IMR-90 (cell line): Measurements from ENCODE around the gene DDX6. TPM values are rescaled to one million over a fixed set of nuclear protein-coding genes. Genes with fewer than 3 reads are reported as not detected.

Experiments
- ATAC-seq: fragments of 200-7000 bp; cut with Tn5 transposase; 2 replicates; pipeline ENCODE4 v1.9.1; 2020; ENCODE audit warnings: low read depth, mild to moderate bottlenecking, moderate library complexity
- BruUV-seq: library from RNA; stranded (reverse); fragments of 400-500 nt; replicated peaks from 2 replicates; lab custom pipeline; 2021; lab: Mats Ljungman, UMichigan
- CTCF ChIA-PET: fragments of 300-600 bp; formaldehyde crosslinking; extraction: SDS; loops from one replicate; lab custom pipeline; 2021; ENCODE audit warnings: antibody characterized with exemption; lab: Yijun Ruan, JAX
- POLR2A ChIA-PET: fragments of 300-600 bp; sonication (Branson Sonifier 250); formaldehyde crosslinking; loops from one replicate; lab custom pipeline; 2022; ENCODE audit warnings: antibody characterized with exemption; ENCODE audit not compliant: unreplicated experiment; lab: Charles Lee
- DNase-seq: peaks from one replicate; pipeline ENCODE4 v3.0.0; 2013
- H2AFZ ChIP-seq: replicated peaks from 2 replicates; pipeline ENCODE3; 2013; ENCODE audit warnings: low read length, mild to moderate bottlenecking; ENCODE audit not compliant: poor library complexity
- H2AK5ac ChIP-seq: 2 replicates; pipeline ENCODE4 v1.6.1; 2013; ENCODE audit warnings: low read depth, low read length, inconsistent platforms
- H2AK9ac ChIP-seq: replicated peaks from 2 replicates; pipeline ENCODE3; 2013; ENCODE audit warnings: mild to moderate bottlenecking, low read depth, low read length, moderate library complexity; ENCODE audit not compliant: poor library complexity
- H2BK120ac ChIP-seq: 2 replicates; pipeline ENCODE4 v1.6.1; 2013; ENCODE audit warnings: low read depth, low read length, inconsistent platforms
- H2BK15ac ChIP-seq: 3 replicates; pipeline ENCODE4 v1.6.1; 2013; ENCODE audit warnings: low read depth, low read length, inconsistent platforms
- H2BK20ac ChIP-seq: 2 replicates; pipeline ENCODE4 v1.6.1; 2013; ENCODE audit warnings: low read depth, mild to moderate bottlenecking, inconsistent platforms, low read length, moderate library complexity
- H2BK5ac ChIP-seq: 2 replicates; pipeline ENCODE4 v1.6.1; 2013; ENCODE audit warnings: mild to moderate bottlenecking, low read depth, low read length, inconsistent platforms; ENCODE audit not compliant: poor library complexity, severe bottlenecking
- H3K14ac ChIP-seq: replicated peaks from 2 replicates; pipeline ENCODE4 v1.6.1; 2013; ENCODE audit warnings: low read depth, low read length, inconsistent platforms
- H3K18ac ChIP-seq: 2 replicates; pipeline ENCODE4 v1.6.1; 2013; ENCODE audit warnings: low read depth, low read length, control low read depth
- H3K23ac ChIP-seq: 2 replicates; pipeline ENCODE4 v1.6.1; 2013; ENCODE audit warnings: low read depth, low read length, inconsistent platforms
- H3K27ac ChIP-seq: 2 replicates; pipeline ENCODE4 v1.5.1; 2013; ENCODE audit warnings: mild to moderate bottlenecking, control low read depth, low read length; ENCODE audit not compliant: insufficient read depth
- H3K27me3 ChIP-seq: 2 replicates; pipeline ENCODE4 v1.6.1; 2013; ENCODE audit warnings: low read length; ENCODE audit not compliant: control insufficient read depth, insufficient read depth
- H3K36me3 ChIP-seq: 2 replicates; pipeline ENCODE4 v1.6.1; 2013; ENCODE audit warnings: low read length, mixed read lengths; ENCODE audit not compliant: control insufficient read depth, insufficient read depth
- H3K4ac ChIP-seq: 2 replicates; pipeline ENCODE4 v1.6.1; 2013; ENCODE audit warnings: low read depth, low read length, inconsistent platforms
- H3K4me1 ChIP-seq: 2 replicates; pipeline ENCODE4 v1.6.1; 2013; ENCODE audit warnings: low read length, mixed read lengths; ENCODE audit not compliant: control insufficient read depth, insufficient read depth
- H3K4me2 ChIP-seq: 2 replicates; pipeline ENCODE4 v1.6.1; 2013; ENCODE audit warnings: low read depth, mild to moderate bottlenecking, control low read depth, low read length, moderate library complexity
- H3K4me3 ChIP-seq: 2 replicates; pipeline ENCODE4 v1.5.1; 2013; ENCODE audit warnings: low read depth, mild to moderate bottlenecking, control low read depth, low read length, moderate library complexity; ENCODE audit not compliant: insufficient read depth
- H3K56ac ChIP-seq: 2 replicates; pipeline ENCODE4 v1.6.1; 2013; ENCODE audit warnings: low read length, inconsistent platforms; ENCODE audit not compliant: insufficient read depth; ENCODE audit errors: extremely low read depth
- H3K79me1 ChIP-seq, 2 experiments: 2 replicates each; pipeline ENCODE4 v1.6.1; 2013; ENCODE audit warnings: low read length in 2 of 2, inconsistent platforms in 1 of 2, low read depth in 1 of 2
- H3K9ac ChIP-seq: 2 replicates; pipeline ENCODE4 v1.6.1; 2013; ENCODE audit warnings: low read depth, low read length, control low read depth
- H3K9me1 ChIP-seq: 2 replicates; pipeline ENCODE4 v1.6.1; 2013; ENCODE audit warnings: low read length, inconsistent platforms; ENCODE audit not compliant: insufficient read depth
- H3K9me3 ChIP-seq: 2 replicates; pipeline ENCODE4 v1.6.1; 2013; ENCODE audit warnings: low read length; ENCODE audit not compliant: control insufficient read depth, insufficient read depth
- H4K20me1 ChIP-seq: 2 replicates; pipeline ENCODE4 v1.6.1; 2013; ENCODE audit warnings: low read length, inconsistent platforms; ENCODE audit not compliant: insufficient read depth
- H4K5ac ChIP-seq: 2 replicates; pipeline ENCODE4 v1.6.1; 2013; ENCODE audit warnings: mild to moderate bottlenecking, low read depth, low read length, control low read depth
- H4K8ac ChIP-seq, 2 experiments: 2 replicates each; pipeline ENCODE4 v1.6.1; 2013; ENCODE audit warnings: low read depth in 2 of 2, low read length in 2 of 2, control low read depth in 1 of 2, inconsistent platforms in 1 of 2
- H4K91ac ChIP-seq: 2 replicates; pipeline ENCODE4 v1.6.1; 2013; ENCODE audit warnings: low read depth, low read length, inconsistent platforms; ENCODE audit not compliant: insufficient read depth
- CTCF ChIP-seq: conservative IDR thresholded peaks from 2 replicates; pipeline ENCODE4 v1.5.1; 2012; ENCODE audit warnings: mild to moderate bottlenecking, low read depth, low read length, improper control_type of control experiment
- MAFK ChIP-seq: IDR thresholded peaks from 2 replicates; pipeline ENCODE4 v1.6.1; 2012; ENCODE audit warnings: low read depth, low read length, improper control_type of control experiment
- MAZ ChIP-seq: IDR thresholded peaks from 2 replicates; pipeline ENCODE4 v1.6.1; 2012; ENCODE audit warnings: low read depth, mild to moderate bottlenecking, low read length, improper control_type of control experiment, moderate library complexity, borderline replicate concordance
- MXI1 ChIP-seq: IDR thresholded peaks from 2 replicates; pipeline ENCODE4 v1.6.1; 2012; ENCODE audit warnings: low read depth, mild to moderate bottlenecking, low read length, moderate library complexity, borderline replicate concordance
- POLR2A ChIP-seq: IDR thresholded peaks from 2 replicates; pipeline ENCODE4 v1.6.1; 2012; ENCODE audit warnings: mild to moderate bottlenecking, low read depth, low read length
- RAD21 ChIP-seq: IDR thresholded peaks from 2 replicates; pipeline ENCODE4 v1.6.1; 2012; ENCODE audit warnings: low read length, improper control_type of control experiment
- RCOR1 ChIP-seq: IDR thresholded peaks from 2 replicates; pipeline ENCODE4 v1.6.1; 2012; ENCODE audit warnings: mild to moderate bottlenecking, low read length, improper control_type of control experiment; ENCODE audit not compliant: insufficient replicate concordance
- RFX5 ChIP-seq: IDR thresholded peaks from 2 replicates; pipeline ENCODE4 v1.8.0; 2012; ENCODE audit warnings: low read depth, mild to moderate bottlenecking, low read length, moderate library complexity
- SMC3 ChIP-seq: fragments of 150-350 bp; IDR thresholded peaks from 2 replicates; pipeline ENCODE4 v1.6.1; 2016; ENCODE audit warnings: low read depth, mild to moderate bottlenecking, antibody characterized with exemption, low read length, moderate library complexity
- WGBS, 2 experiments: methylation state at CpG; one replicate each; pipeline versions ENCODE4 v1.1.5 to v1.1.7; 2013; ENCODE audit warnings: missing lambda C conversion rate in 2 of 2; ENCODE audit not compliant: insufficient read length in 1 of 2; ENCODE audit errors: extremely low coverage in 2 of 2; 5-methylcytosine and 5-hydroxymethylcytosine counted together
- dilution Hi-C: fragments of 300-500 bp; cut with HindIII; formaldehyde crosslinking; loops from one replicate; pipeline ENCODE4 v1.14.3; 2018; ENCODE audit warnings: low sequenced_read_pairs; ENCODE audit not compliant: unreplicated experiment
- in situ Hi-C: fragments of 300-500 bp; cut with MboI; formaldehyde crosslinking; loops from 3 replicates; pipeline ENCODE4 v1.14.3; 2019; ENCODE audit warnings: low sequenced_read_pairs, inconsistent platforms, mixed read lengths
- intact Hi-C: fragments of 100-400 bp; cut with micrococcal nuclease; formaldehyde crosslinking; loops from 2 replicates; pipeline ENCODE4 v1.10.0; 2022
- polyA plus RNA-seq, 3 experiments: library from polyadenylated mRNA; depleted of rRNA; stranded (reverse); fragments of >200 nt; gene quantifications; 2 replicates each; pipeline ENCODE4 v1.2.3, GENCODE V29; 2012; ENCODE audit warnings: low replicate concordance in 1 of 3
- total RNA-seq: library from RNA; depleted of rRNA; stranded (reverse); fragments of >200 nt; gene quantifications from 2 replicates; pipeline ENCODE4 v1.2.3, GENCODE V29; 2012
- TF ChIP-seq, protein P1 (sequence below): fragments of 150-350 bp; IDR thresholded peaks from 2 replicates; pipeline ENCODE4 v1.6.1; 2016; ENCODE audit warnings: low read depth, mild to moderate bottlenecking, low read length, moderate library complexity, borderline replicate concordance
- TF ChIP-seq, protein P2 (sequence below): fragments of 150-350 bp; IDR thresholded peaks from 2 replicates; pipeline ENCODE4 v1.6.1; 2017; ENCODE audit warnings: mild to moderate bottlenecking, antibody characterized with exemption, low read length, low read depth

Gene DDX6
- total and polyA plus RNA-seq, 2 of the 4 experiments (the other 2 are of a cell fraction): 19.2 to 197 TPM

DNA sequence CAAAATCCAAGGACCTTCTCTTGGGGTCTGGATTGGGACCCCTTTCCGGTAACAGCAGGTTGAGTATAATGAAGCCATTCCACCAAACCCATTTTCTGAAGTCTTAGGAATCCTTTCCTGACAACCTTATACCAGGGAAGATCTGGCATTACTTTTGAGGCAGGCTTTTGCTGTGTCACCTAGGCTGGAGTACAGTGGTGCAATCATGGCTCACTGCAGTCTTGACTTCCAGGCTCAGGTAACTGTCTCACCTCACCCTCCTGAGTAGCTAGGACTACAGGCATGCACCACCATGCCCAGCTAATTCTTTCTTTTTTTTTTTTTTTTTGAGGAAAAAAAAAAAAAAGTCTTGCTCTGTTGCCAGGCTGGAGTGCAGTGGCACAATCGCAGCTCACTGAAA, 55.8 kb downstream of the DDX6 start:
- Histone ChIP-seq H3K4me1 (no peaks in the 10 kb centered on the region), H4K8ac (no peak overlapping the region), H3K79me1 (no peaks in the 10 kb centered on the region), H3K4me3 (no peak overlapping the region), H3K9me1 (no peaks in the 10 kb centered on the region), H2BK120ac (no peak overlapping the region), H2AK9ac (no peak overlapping the region), H3K27ac (no peak overlapping the region), H3K14ac (no peak overlapping the region), H4K5ac (no peak overlapping the region), H3K18ac (no peak overlapping the region), H2BK20ac (no peak overlapping the region), H3K36me3 (no peaks in the 10 kb centered on the region), H3K9ac (no peak overlapping the region), H2AFZ (no peak overlapping the region), H3K4ac (no peak overlapping the region), H3K27me3 (peaks cover 9% of the 10 kb centered on the region), H3K56ac (no peak overlapping the region), H3K9me3 (no peaks in the 10 kb centered on the region), H2BK5ac (no peak overlapping the region), H3K23ac (no peak overlapping the region), H3K4me2 (no peak overlapping the region), H2AK5ac (no peak overlapping the region), H4K20me1 (no peaks in the 10 kb centered on the region), H4K91ac (no peak overlapping the region), H2BK15ac (no peak overlapping the region)
- ChIA-PET POLR2A (interaction anchor here (0.6 kb wide), 1 partner anchor 53 kb away, joined by 9 read pairs; no protein-coding TSS in a partner anchor), CTCF (no interaction called here)
- ATAC-seq (no peak), DNase-seq (no peak)
- in situ Hi-C loops (no loop called here), dilution Hi-C loops (no loop called here), intact Hi-C loops (no loop called here)
- WGBS, 2 experiments: 86% methylated on average over 1 of the region's 2 CpGs; no CpG with 5 or more reads in 1 of the 2 experiments
- TF ChIP-seq, protein P1, sequence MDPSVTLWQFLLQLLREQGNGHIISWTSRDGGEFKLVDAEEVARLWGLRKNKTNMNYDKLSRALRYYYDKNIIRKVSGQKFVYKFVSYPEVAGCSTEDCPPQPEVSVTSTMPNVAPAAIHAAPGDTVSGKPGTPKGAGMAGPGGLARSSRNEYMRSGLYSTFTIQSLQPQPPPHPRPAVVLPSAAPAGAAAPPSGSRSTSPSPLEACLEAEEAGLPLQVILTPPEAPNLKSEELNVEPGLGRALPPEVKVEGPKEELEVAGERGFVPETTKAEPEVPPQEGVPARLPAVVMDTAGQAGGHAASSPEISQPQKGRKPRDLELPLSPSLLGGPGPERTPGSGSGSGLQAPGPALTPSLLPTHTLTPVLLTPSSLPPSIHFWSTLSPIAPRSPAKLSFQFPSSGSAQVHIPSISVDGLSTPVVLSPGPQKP: no peak
- TF ChIP-seq MXI1 (no peak), RCOR1 (no peak), CTCF (no peak), RAD21 (no peak), POLR2A (no peak), SMC3 (no peak), MAFK (no peak), MAZ (no peak), RFX5 (no peak)
- TF ChIP-seq, protein P2, sequence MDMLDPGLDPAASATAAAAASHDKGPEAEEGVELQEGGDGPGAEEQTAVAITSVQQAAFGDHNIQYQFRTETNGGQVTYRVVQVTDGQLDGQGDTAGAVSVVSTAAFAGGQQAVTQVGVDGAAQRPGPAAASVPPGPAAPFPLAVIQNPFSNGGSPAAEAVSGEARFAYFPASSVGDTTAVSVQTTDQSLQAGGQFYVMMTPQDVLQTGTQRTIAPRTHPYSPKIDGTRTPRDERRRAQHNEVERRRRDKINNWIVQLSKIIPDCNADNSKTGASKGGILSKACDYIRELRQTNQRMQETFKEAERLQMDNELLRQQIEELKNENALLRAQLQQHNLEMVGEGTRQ: no peak
- no TSS peak for BruUV-seq
